C4-2B (cell line): Measurements from ENCODE around the gene NDUFAF2.

Experiments used
- H3K27ac ChIP-seq: fragments of 450-650 bp; 2 replicates; pipeline ENCODE4 v1.5.1; 2017
- CTCF ChIP-seq: fragments of 450-650 bp; conservative IDR thresholded peaks from 2 replicates; pipeline ENCODE4 v1.5.1; 2017; ENCODE audit warnings: mild to moderate bottlenecking
- ZFX ChIP-seq: fragments of 450-650 bp; IDR thresholded peaks from 2 replicates; pipeline ENCODE4 v1.6.1; 2017

The NDUFAF2 gene

DNA sequence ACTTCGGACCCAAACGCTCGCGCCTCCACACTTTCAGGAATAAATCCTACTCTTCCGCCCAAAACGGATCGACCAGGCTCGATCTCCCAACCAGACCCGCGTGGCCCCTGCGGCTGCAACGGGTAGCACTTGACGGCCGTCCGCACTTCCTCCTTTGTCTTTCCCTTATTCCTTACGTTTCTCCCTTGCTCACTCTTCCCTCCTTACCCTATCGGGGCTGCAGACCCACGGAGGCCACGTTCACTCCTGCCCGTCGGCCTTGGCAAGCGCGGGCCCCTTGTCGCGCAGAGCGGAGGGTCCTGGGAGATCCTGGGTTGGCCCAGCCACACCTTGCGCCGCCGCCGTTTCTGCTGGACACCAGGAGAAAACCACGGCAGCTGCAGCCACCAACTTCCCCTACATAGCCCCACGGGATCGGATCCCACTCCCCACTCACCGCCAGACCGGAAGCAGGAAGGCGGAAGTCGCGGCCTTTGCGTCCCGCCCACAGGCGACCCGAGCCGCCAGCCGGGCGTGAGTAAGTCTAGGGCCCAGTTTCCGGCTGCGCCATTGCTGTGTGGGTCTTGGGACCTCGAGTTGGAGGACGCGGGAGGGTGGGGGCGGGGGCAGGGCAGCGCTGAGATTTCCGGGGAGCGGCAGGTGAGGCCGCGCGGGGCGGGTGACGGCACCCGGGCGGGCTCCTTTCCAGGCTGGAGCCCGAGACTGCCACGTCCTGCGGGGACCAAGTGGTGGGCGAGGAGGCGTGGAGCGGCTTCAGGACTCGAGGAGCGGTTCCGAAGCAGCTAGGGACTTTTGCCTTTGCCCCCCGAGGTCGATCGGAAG, 217.2 kb downstream of the NDUFAF2 start, which contains the start of gene SMIM15:
SMIM15 (minus strand) TSS at position 459 of the 822 bp plus-strand sequence. CDS start 2,297 bp downstream, outside the sequence.
- H3K27ac ChIP-seq: peak within 1 kb of the TSS; percentile 95
- TF ChIP-seq ZFX (peak; percentile 77), CTCF (no peak)

GRCh38 chr5:61162832-61163567, 218.0 kb downstream of the NDUFAF2 start:
- peak overlapping the region; percentile 95 for H3K27ac ChIP-seq
- TF ChIP-seq CTCF (no peak), ZFX (no peak)

GRCh38 chr5:61163905-61164304, 218.9 kb downstream of the NDUFAF2 start:
- H3K27ac ChIP-seq: peak overlapping the region; percentile 40
- TF ChIP-seq CTCF: no peak
- no peak for TF ChIP-seq ZFX

DNA sequence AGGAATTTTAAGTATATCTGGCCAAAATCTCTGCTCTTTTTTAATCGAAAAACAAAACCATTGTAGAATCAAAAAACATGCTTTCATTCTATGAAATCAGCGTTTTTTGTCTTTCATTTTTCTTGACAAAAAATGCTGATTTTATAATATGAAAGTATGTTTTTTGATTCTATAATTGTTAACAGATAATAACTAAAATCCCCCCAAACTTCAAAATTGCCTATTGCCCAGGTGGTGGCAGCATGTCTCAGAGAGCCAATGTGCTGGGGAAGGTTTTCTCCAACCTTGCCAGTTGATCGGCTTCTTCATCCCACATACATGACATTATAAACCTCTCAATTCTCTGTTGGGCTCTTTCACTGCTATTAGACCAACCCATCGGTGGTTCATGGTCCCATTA, 222.4 kb downstream of the NDUFAF2 start:
- no peak overlapping the region for H3K27ac ChIP-seq
- TF ChIP-seq ZFX (no peak), CTCF (peak; percentile 38)

GRCh38 chr5:61168951-61169350, 223.9 kb downstream of the NDUFAF2 start:
- TF ChIP-seq ZFX (no peak), CTCF (no peak)
- no peak overlapping the region for H3K27ac ChIP-seq

GRCh38 chr5:61171479-61171878, 226.5 kb downstream of the NDUFAF2 start:
- H3K27ac ChIP-seq: no peak overlapping the region
- no peak for TF ChIP-seq ZFX
- no peak for TF ChIP-seq CTCF

DNA sequence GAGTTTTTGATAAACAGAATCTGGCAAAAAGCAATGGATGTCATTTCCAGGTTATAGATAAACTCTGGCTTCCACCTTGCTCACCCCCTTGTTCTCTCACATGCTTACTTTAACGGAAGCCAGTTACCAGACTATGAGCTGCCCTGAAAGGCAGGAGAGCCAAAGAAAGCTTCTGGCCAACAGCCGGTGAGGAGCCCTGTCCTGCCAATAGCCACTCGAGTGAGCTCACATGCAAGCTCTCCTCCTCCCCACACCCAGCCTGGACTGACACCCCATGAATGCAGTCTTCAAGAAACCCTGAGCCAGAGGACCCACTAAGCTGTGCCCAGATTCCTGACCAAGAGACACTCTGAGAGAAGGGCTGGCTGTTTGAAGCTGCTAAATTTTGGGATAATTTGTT, 231.6 kb downstream of the NDUFAF2 start:
- no peak overlapping the region for H3K27ac ChIP-seq
- TF ChIP-seq CTCF (no peak), ZFX (no peak)
